Retinal pigment epithelial cell (primary cell): ENCODE results near the gene TTLL3.

Experiments
- DNase-seq: peaks from one replicate; pipeline ENCODE4 v3.0.0-alpha.2; 2010; ENCODE audit warnings: low read depth
- H3K4me3 ChIP-seq: 2 replicates; pipeline ENCODE4 v1.5.1; 2011; ENCODE audit warnings: mild to moderate bottlenecking, low read length, control low read depth, moderate library complexity
- TF ChIP-seq, protein P1 (sequence below): conservative IDR thresholded peaks from 2 replicates; pipeline ENCODE4 v1.5.1; 2011; ENCODE audit warnings: low read depth, low read length, control low read depth, inconsistent platforms

Gene TTLL3

DNA sequence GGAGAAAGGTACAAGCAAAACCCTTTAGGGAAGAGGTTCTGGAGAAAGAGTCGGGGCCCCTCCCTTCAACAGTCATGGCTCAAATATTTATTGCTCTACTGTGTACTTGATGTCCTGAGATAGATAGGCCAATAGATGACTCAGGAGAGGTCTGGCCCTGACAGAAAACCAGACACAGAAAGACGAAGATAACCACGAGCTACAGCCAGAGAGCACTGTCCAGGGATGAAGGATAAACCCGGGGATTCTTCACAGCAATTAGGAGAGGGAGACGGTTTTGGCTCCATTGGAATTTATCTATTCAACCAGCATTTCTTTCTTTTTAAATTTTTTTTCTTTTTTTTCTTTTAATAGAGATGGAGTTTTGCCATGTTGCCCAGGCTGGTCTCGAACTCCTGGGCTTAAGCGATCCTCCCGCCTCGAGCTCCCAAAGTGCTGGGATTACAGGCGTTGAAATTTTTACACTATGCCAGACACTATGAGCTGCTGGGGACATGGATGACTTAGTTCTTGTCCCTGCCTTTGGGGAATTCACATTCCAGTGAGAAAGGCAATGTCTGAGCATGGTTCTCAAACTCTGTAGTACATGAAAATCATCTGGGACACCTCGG lies 74.6 kb downstream of the TTLL3 start:
- no peak overlapping the region for H3K4me3 ChIP-seq
- no peak for DNase-seq
- TF ChIP-seq, protein P1, sequence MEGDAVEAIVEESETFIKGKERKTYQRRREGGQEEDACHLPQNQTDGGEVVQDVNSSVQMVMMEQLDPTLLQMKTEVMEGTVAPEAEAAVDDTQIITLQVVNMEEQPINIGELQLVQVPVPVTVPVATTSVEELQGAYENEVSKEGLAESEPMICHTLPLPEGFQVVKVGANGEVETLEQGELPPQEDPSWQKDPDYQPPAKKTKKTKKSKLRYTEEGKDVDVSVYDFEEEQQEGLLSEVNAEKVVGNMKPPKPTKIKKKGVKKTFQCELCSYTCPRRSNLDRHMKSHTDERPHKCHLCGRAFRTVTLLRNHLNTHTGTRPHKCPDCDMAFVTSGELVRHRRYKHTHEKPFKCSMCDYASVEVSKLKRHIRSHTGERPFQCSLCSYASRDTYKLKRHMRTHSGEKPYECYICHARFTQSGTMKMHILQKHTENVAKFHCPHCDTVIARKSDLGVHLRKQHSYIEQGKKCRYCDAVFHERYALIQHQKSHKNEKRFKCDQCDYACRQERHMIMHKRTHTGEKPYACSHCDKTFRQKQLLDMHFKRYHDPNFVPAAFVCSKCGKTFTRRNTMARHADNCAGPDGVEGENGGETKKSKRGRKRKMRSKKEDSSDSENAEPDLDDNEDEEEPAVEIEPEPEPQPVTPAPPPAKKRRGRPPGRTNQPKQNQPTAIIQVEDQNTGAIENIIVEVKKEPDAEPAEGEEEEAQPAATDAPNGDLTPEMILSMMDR, result no peak
